Neural progenitor cell (in vitro differentiated cells): ENCODE data around the gene BTBD9.

Source experiments
- EZH2 ChIP-seq: fragments of 200-600 bp; sonication (generic); IDR thresholded peaks from 2 replicates; pipeline ENCODE4 v1.6.1; 2017; ENCODE audit warnings: antibody characterized with exemption, mild to moderate bottlenecking, moderate library complexity
- TF ChIP-seq, protein P1 (sequence below): fragments of 200-600 bp; sonication (generic); IDR thresholded peaks from 2 replicates; pipeline ENCODE4 v1.5.1; 2017; ENCODE audit warnings: antibody characterized with exemption, mild to moderate bottlenecking

DNA sequence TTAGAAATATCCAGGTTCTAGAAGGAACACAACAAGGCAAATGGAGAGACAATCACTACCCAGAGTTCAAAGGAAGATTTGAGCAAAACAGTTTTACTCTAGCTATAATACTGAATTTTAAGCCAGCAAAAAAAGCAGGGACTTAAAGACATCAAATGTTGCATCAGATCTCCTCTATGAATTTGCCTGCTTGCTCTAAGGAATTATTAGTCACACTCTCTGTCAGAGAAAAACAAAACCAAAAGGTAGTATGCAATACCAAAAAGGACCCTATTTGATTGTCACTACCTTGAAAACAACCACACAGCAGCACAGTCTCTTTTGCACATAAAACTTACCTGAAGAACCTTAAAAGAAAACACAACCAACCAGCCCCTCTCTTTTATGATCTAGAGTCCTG is 46.3 kb downstream of the BTBD9 start:
- TF ChIP-seq, protein P1, sequence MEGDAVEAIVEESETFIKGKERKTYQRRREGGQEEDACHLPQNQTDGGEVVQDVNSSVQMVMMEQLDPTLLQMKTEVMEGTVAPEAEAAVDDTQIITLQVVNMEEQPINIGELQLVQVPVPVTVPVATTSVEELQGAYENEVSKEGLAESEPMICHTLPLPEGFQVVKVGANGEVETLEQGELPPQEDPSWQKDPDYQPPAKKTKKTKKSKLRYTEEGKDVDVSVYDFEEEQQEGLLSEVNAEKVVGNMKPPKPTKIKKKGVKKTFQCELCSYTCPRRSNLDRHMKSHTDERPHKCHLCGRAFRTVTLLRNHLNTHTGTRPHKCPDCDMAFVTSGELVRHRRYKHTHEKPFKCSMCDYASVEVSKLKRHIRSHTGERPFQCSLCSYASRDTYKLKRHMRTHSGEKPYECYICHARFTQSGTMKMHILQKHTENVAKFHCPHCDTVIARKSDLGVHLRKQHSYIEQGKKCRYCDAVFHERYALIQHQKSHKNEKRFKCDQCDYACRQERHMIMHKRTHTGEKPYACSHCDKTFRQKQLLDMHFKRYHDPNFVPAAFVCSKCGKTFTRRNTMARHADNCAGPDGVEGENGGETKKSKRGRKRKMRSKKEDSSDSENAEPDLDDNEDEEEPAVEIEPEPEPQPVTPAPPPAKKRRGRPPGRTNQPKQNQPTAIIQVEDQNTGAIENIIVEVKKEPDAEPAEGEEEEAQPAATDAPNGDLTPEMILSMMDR, result no peak
- TF ChIP-seq EZH2, result no peak
